Bone marrow (tissue), 2 donors: ENCODE measurements around the gene MAP2K1.
"Not testable (repeated sequence)": the region's sequence is repeated elsewhere in the genome, so short reads cannot be mapped to it uniquely, and the experiment has no call there.

Experiments
- DNase-seq, 2 donors: peaks; one replicate each; lab custom pipeline; 2025; lab: John Stamatoyannopoulos, UW

Gene MAP2K1

DNA sequence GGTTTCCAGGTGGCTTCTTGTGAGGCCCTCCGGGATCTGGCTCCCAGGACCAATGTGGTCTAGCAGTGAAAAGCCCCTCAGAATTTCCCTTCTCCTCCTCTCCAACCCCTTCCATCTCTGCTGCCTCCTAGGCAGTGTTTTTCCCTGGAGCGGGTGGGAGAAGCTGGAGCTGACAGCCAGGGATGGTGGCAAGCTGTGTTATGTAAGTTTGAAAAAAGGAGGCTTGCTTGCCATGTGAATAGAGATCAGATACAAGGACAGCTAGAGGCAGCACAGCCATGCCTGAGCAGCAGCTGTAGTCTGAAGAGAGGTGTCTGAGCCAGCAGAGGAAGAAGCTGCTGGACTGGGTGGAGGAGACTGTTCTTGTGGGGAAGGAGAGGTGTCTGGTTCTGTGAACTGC, 90.3 kb downstream of the MAP2K1 start:
- DNase-seq: no peak

DNA sequence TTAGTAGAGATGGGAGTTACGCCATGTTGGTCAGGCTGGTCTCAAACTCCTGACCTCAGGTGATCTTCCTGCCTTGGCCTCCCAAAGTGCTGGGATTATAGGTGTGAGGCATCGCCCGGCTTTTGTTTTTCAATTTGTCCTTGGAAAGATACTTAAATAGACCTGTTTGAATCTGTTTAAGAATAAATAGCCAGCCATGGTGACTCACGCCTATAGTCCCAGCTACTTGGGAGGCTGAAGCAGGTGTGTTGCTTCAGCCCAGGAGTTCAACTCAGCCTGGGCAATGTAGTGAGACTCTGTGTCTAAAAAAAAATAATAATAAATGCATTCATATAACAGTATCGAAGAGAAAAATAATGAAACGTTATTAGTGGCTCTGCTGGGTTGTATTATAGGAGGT, 93.6 kb downstream of the MAP2K1 start:
- DNase-seq: no peak

GRCh38 chr15:66481107-66481856, 94.6 kb downstream of the MAP2K1 start:
- DNase-seq: no peak

- DNase-seq: no peak
Observed at GRCh38 chr15:66482539-66482938, 95.8 kb downstream of the MAP2K1 start.

DNA sequence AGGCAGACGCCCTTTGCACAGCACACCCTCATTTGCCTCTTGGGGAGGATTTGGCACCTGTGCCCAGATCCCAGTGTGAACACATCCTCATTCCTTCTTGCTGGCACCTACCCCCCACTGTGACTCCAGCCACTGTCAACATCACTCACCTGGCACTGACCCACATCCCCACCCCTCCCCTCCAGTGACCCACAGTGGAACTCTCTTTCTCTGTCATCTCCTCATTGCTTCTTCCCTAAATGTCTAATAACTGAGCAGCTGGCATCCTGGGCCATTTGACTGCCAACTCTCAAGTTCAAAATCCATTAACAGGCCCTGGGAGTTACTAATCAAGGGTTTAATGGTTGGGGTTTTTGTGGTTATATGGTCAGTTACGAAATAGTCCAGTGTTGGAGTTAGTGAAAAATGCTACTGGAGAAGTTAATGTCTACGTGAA, 96.4 kb downstream of the MAP2K1 start:
- peak in 1 of 2 donors; percentile 5 for DNase-seq

GRCh38 chr15:66484539-66485112, 97.9 kb downstream of the MAP2K1 start:
- DNase-seq: no peak

DNA sequence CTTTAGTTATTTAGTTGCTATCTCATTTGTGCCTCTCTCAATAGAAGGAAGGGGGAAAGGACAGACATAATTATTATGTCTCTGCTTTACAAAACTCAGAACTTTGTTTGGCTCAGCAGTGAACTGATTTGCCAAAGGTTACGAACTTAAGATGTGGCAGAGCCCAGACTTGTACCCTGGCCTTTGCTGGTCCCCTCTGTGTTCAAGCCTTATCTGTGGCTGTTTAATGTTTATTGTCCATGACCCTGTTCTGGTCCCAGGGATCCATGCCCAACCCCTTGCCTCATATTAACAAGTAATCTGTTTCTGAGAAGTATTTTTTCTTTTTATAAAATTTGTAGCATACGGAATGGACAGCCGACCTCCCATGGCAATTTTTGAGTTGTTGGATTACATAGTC, 100.2 kb downstream of the MAP2K1 start:
- DNase-seq: no peak

- no peak for DNase-seq
Observed at GRCh38 chr15:66488525-66488924, 101.8 kb downstream of the MAP2K1 start.

GRCh38 chr15:66489179-66489791, 102.6 kb downstream of the MAP2K1 start:
- DNase-seq: no peak

GRCh38 chr15:66491846-66492245, 105.1 kb downstream of the MAP2K1 start:
- DNase-seq: no peak

DNA sequence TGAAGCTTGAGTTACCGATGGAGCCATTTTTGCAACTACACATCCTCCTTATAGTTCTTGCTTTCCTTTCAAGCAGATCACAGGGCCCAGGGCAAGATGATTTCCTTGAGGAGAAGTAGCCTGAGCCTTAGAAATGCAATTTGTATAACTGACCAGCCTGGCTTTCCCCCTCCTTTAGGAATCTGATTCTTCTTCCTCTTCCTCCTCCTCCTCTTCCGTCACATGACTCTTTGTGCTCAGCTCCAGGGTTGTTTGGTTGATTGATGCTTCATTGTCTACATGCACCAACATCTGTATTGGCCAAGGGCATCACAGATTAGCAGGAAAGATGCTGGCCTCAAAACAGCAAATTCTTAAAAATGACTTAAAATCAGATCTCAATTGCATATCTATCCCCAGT, 107.5 kb downstream of the MAP2K1 start:
- DNase-seq: no peak

DNA sequence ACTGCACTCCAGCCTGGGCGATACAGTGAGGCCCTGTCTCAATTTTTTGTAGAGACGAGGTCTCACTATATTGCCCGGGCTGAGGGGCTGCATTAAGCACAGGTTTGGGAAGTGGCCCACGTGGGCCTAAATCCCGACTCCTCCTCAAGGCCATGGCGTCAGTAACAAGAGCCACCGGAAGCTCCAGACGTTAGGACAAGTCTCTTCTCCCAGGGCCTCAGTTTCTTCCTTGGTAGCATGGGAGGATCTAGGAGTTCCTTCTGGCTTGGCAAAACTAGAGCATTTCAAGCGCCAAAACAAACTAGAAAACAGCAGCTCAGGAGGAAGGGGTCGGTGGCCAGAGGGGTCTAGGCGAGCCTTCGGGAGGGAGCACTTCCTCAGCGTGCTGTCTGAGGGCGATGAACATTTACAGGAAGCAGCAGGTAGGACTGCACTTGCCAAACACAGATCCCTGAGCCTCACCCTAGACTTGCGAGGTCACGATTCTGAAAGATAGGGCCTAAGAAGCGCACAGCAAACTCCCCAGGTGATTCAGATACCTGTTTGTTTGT, 110.3 kb downstream of the MAP2K1 start:
- DNase-seq: no peak

DNA sequence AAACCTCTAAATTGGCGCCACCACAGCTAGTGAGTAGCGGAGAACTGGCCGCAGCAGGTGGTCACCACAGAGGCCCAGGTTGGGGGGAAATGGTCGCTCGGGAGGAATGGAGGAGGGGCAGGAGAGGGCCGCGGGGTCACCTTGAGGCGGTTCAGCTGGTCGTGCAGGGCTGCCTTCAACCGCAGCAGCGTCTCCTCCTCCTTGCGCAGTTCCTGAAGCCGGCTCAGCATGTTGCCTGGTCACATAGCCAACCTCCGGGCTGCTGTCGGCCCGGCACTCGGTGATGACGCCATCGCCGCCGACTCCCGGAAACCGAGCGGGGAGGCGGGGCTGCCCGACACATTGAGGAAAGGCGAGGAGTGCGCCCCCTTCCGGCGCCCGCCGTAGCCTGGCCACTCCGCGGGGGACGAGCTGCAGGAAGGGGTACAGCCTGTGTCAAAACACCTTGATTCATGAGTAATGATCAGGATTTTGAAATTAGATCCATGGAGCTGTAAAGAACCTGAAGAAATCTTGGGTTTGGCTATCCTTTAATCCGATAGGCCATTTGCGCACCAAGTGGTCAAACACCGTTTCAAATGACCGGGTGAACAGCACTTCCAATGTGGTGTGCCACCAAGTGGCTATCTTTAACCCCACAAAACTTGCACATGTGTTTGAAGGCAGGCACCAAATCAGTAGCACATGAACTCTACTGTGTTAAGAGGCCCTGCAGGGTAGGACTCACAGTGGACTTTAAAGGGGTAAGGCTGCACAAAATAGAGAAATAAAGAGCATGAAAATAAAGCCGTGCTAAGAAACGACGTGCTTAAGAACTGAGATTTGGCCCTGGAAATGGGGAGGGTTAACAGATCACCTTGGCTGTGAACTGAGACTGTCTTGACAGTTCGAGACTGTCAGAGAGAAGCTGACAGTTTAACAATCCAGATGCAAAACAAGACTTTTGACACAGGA, 111.1 kb downstream of the MAP2K1 start, which contains the start of gene SNAPC5:
SNAPC5 (minus strand) TSS at position 261 of the 954 bp plus-strand sequence; CDS start at position 230, 31 bp downstream.
- DNase-seq: peak; percentile 83 to 91

- peak in 1 of 2 donors; percentile 36 for DNase-seq
Observed at GRCh38 chr15:66498501-66499386, 112.0 kb downstream of the MAP2K1 start.

GRCh38 chr15:66500346-66500745, 113.6 kb downstream of the MAP2K1 start:
- DNase-seq: not testable (repeated sequence)

DNA sequence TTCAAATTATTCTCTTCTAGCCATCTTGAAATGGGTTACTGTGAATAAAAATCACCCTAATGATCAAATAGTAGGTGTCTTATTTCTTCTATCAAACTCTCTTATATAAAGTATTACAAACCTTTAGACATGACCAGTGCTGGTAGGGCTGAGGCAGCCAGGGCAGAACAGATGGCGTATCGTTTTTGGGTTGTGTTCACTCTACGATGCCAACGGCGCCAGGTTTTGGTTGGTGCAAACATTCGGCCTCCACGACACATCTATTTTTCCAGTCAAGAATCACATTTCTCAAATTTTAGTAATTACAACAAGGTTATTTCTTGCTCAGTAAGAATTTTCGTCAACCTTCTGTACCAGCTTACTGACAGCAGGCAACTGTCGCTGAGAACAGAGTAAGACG, 115.8 kb downstream of the MAP2K1 start:
- DNase-seq: no peak

DNA sequence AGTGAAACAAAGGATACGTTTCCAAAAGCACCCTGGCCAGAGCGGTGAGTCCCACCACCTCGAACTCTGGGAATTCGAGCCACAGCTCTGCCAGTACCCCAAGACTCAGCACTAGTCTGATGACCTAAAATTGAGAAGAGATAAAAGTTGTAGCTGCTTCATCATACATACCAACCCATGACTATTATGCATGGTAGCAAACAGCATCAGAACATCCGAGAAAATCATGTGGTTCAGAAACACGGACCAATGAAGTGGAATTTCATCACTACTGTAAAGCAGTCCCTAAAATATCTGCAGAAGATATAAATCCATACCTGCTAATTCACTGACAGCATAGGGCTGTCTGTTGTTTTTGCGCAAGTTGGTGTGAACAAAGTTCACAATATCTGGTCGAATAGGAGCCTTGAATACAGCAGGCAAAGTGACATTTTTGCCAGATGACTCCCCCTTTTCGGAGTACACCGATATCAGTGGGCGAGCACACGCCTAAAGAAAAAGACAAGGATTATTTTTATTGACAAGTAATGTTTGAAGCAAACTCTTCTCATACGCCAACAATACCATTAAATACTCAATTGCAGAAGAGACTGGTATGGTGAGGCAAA, 116.4 kb downstream of the MAP2K1 start:
- not testable (repeated sequence) for DNase-seq

DNA sequence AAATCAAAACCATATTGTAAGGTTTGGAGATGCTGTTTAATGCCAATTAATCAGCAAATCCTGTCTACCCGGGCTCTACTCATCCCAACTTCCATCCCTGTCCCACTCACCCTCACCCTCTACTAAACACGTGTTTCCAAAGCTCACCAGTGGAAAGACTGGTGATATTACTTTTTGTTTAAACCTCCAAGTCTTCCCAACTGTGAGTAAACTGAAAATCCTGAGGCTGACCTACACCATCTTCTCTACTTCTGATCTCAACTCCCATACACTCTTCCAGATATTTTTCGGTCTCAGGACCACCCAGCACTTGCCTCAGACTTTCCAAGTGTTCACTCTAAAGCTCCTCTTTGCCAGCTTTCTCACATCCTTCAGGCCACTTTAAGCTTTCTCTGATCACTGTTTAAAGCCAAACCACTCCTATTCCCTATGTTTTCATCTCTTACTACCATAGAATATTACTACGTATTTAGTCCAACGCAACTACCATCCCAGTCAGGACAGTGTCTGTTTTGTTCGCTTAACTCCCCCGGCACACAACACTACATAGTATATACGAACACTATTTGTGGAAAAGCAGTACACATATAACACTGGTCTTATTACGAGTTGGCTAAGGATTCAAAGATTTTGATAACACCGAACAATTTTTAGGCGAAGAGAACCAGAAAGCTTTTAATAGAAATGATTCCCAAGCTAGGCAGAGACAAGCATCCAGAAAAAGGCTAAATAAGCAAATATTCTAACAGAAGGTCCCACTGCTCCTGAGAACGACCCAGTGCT, 117.3 kb downstream of the MAP2K1 start:
- no peak for DNase-seq
